MM.1S (cell line): ENCODE measurements around the gene DDAH1.
A peak's percentile ranks its signal among the peaks of the same experiment; 100 is the strongest.

Experiments used
- DNase-seq: peaks from one replicate; pipeline ENCODE4 v3.0.0-alpha.2; 2015
- H2AFZ ChIP-seq: fragments of 300-600 bp; sonication (generic); 2 replicates; pipeline ENCODE4 v1.6.0; 2016; ENCODE audit warnings: antibody characterized with exemption, low read length
- H3F3A ChIP-seq: fragments of 300-600 bp; sonication (generic); 2 replicates; pipeline ENCODE4 v1.6.1; 2016; ENCODE audit warnings: mild to moderate bottlenecking, antibody characterized with exemption, low read length, moderate library complexity, mixed read lengths; ENCODE audit not compliant: insufficient read depth
- H3K27ac ChIP-seq: fragments of 300-600 bp; sonication (generic); 2 replicates; pipeline ENCODE4 v1.5.1; 2016; ENCODE audit warnings: mild to moderate bottlenecking, low read length
- H3K27me3 ChIP-seq: fragments of 300-600 bp; sonication (generic); replicated peaks from 2 replicates; pipeline ENCODE4 v1.6.0; 2016; ENCODE audit warnings: low read length; ENCODE audit not compliant: insufficient read depth
- H3K36me3 ChIP-seq: fragments of 300-600 bp; sonication (generic); replicated peaks from 2 replicates; pipeline ENCODE4 v1.6.1; 2016; ENCODE audit warnings: mild to moderate bottlenecking, low read length, mixed read lengths; ENCODE audit not compliant: insufficient read depth
- H3K4me1 ChIP-seq: fragments of 300-600 bp; sonication (generic); 2 replicates; pipeline ENCODE4 v1.6.1; 2016; ENCODE audit warnings: low read length, mixed read lengths
- H3K4me2 ChIP-seq: fragments of 300-600 bp; sonication (generic); 2 replicates; pipeline ENCODE4 v1.6.0; 2016; ENCODE audit warnings: low read depth, low read length
- H3K4me3 ChIP-seq: fragments of 300-600 bp; sonication (generic); 2 replicates; pipeline ENCODE4 v1.5.1; 2016; ENCODE audit warnings: low read length, mixed read lengths
- H3K79me2 ChIP-seq: fragments of 300-600 bp; sonication (generic); 2 replicates; pipeline ENCODE4 v1.6.1; 2016; ENCODE audit warnings: mixed run types, low read length, mixed read lengths
- H3K9ac ChIP-seq: fragments of 300-600 bp; sonication (generic); 2 replicates; pipeline ENCODE4 v1.6.1; 2016; ENCODE audit warnings: low read length, mixed read lengths
- H3K9me2 ChIP-seq: fragments of 300-600 bp; sonication (generic); replicated peaks from 2 replicates; pipeline ENCODE4 v1.6.1; 2016; ENCODE audit warnings: mild to moderate bottlenecking, low read length, mixed read lengths; ENCODE audit not compliant: insufficient read depth
- H3K9me3 ChIP-seq: fragments of 300-600 bp; sonication (generic); replicated peaks from 2 replicates; pipeline ENCODE4 v1.6.1; 2016; ENCODE audit warnings: mild to moderate bottlenecking, low read length, mixed read lengths; ENCODE audit not compliant: insufficient read depth
- H4K20me1 ChIP-seq: fragments of 300-600 bp; sonication (generic); 2 replicates; pipeline ENCODE4 v1.6.1; 2016; ENCODE audit warnings: mild to moderate bottlenecking, low read length, moderate library complexity, mixed read lengths; ENCODE audit not compliant: insufficient read depth
- EZH2 ChIP-seq: fragments of 300-600 bp; sonication (generic); optimal IDR thresholded peaks from 2 replicates; pipeline ENCODE3; 2017; ENCODE audit warnings: low read depth, mild to moderate bottlenecking, antibody characterized with exemption, low read length, mixed read lengths
- EZH2phosphoT487 ChIP-seq: fragments of 300-600 bp; sonication (generic); IDR thresholded peaks from 2 replicates; pipeline ENCODE4 v1.6.1; 2018; ENCODE audit warnings: antibody characterized with exemption, low read length
- TF ChIP-seq, protein P1 (sequence below): fragments of 300-600 bp; sonication (generic); IDR thresholded peaks from 2 replicates; pipeline ENCODE4 v1.5.1; 2016; ENCODE audit warnings: antibody characterized with exemption, low read length, mixed read lengths

DDAH1 gene

GRCh38 chr1:85463731-85464496, 1.0 kb downstream of the DDAH1 start:
- Histone ChIP-seq H3K27me3 (no peaks in the 10 kb centered on the region), H3K9me2 (no peaks in the 10 kb centered on the region), H3K4me2 (peak overlapping the region; percentile 94), H3K36me3 (no peaks in the 10 kb centered on the region), H3K9me3 (no peaks in the 10 kb centered on the region), H3K9ac (peak overlapping the region; percentile 49; the same call in 1 of the 2 replicates), H3K4me3 (peak overlapping the region; percentile 77), H2AFZ (peak overlapping the region; percentile 91), H3K27ac (no peak overlapping the region), H3K79me2 (peaks cover 7% of the 10 kb centered on the region; the same call in 1 of the 2 replicates), H3K4me1 (peaks cover 7% of the 10 kb centered on the region; the same call in 1 of the 2 replicates), H3F3A (no peaks in the 10 kb centered on the region), H4K20me1 (no peaks in the 10 kb centered on the region)
- TF ChIP-seq EZH2phosphoT487 (no peak), EZH2 (no peak)
- TF ChIP-seq, protein P1, sequence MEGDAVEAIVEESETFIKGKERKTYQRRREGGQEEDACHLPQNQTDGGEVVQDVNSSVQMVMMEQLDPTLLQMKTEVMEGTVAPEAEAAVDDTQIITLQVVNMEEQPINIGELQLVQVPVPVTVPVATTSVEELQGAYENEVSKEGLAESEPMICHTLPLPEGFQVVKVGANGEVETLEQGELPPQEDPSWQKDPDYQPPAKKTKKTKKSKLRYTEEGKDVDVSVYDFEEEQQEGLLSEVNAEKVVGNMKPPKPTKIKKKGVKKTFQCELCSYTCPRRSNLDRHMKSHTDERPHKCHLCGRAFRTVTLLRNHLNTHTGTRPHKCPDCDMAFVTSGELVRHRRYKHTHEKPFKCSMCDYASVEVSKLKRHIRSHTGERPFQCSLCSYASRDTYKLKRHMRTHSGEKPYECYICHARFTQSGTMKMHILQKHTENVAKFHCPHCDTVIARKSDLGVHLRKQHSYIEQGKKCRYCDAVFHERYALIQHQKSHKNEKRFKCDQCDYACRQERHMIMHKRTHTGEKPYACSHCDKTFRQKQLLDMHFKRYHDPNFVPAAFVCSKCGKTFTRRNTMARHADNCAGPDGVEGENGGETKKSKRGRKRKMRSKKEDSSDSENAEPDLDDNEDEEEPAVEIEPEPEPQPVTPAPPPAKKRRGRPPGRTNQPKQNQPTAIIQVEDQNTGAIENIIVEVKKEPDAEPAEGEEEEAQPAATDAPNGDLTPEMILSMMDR = no peak
- DNase-seq = no peak

- no peak overlapping the region for H3K4me3 ChIP-seq
- no peaks in the 10 kb centered on the region for H3K9me2 ChIP-seq
- H4K20me1 ChIP-seq = no peaks in the 10 kb centered on the region
- TF ChIP-seq EZH2phosphoT487 (no peak), EZH2 (no peak)
- TF ChIP-seq, protein P1 = no peak
- no peaks in the 10 kb centered on the region for H3F3A ChIP-seq
- peaks cover 7% of the 10 kb centered on the region; the same call in 1 of the 2 replicates for H3K79me2 ChIP-seq
- no peaks in the 10 kb centered on the region for H3K27me3 ChIP-seq
- H2AFZ ChIP-seq = no peak overlapping the region
- no peak overlapping the region for H3K4me2 ChIP-seq
- no peak overlapping the region for H3K27ac ChIP-seq
- no peak overlapping the region for H3K9ac ChIP-seq
- no peaks in the 10 kb centered on the region for H3K9me3 ChIP-seq
- DNase-seq = no peak
- H3K36me3 ChIP-seq = no peaks in the 10 kb centered on the region
- peaks cover 7% of the 10 kb centered on the region; the same call in 1 of the 2 replicates for H3K4me1 ChIP-seq
These were observed 1.9 kb downstream of the DDAH1 start for GRCh38 chr1:85462931-85463649.

DNA sequence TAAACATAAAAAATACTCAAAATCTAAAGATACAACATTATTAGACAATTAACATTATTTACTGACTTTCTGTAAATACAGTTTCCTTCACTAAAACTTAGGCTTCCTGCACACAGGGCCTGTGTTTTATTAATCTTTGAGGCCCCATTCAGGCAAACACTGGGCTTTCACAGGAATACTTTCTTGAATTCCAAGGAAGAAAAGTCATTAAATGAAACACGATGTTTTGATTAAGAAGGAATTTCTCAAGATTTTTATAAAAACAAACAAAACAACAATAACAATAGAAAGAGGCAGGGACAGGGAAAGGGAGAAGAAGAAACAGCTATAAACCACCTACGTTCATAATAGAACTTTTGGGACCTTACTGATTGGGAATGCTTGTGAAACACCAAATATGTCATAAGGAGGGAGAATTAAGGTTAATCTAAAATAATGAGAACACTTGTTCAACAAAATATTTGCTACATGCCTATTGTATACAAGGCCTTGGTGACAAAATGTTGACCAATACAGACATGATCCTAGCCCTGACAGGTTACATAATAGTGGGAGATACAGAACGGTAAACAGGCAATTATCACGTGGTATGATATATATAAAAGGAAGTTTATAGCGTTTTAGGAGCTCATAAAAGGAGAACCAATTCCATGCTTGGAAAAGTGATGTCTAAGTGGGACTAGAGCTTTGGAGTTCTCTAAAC, 3.6 kb downstream of the DDAH1 start:
- H3K9me3 ChIP-seq = no peaks in the 10 kb centered on the region
- no peaks in the 10 kb centered on the region for H3K27me3 ChIP-seq
- H4K20me1 ChIP-seq = no peaks in the 10 kb centered on the region
- no peaks in the 10 kb centered on the region for H3K36me3 ChIP-seq
- H3K4me2 ChIP-seq = no peak overlapping the region
- DNase-seq = no peak
- H3F3A ChIP-seq = no peaks in the 10 kb centered on the region
- TF ChIP-seq EZH2 = no peak
- TF ChIP-seq, protein P1 = no peak
- no peak for TF ChIP-seq EZH2phosphoT487
- H3K9ac ChIP-seq = no peak overlapping the region
- no peaks in the 10 kb centered on the region for H3K9me2 ChIP-seq
- peaks cover 7% of the 10 kb centered on the region; the same call in 1 of the 2 replicates for H3K79me2 ChIP-seq
- peaks cover 7% of the 10 kb centered on the region; the same call in 1 of the 2 replicates for H3K4me1 ChIP-seq
- no peak overlapping the region for H3K27ac ChIP-seq
- no peak overlapping the region for H3K4me3 ChIP-seq
- no peak overlapping the region for H2AFZ ChIP-seq
